NCI-H2196 treated with DMSO at 0.1 percent for 48 hours (cell line): Measurements from ENCODE around the gene HS6ST3.

Experiments
- DNase-seq: peaks from one replicate; lab custom pipeline; 2025; ENCODE audit not compliant: unreplicated experiment; lab: John Stamatoyannopoulos, UW

The HS6ST3 gene

GRCh38 chr13:96646515-96647211 is 556.8 kb downstream of the HS6ST3 start:
- no peak for DNase-seq

- no peak for DNase-seq
Observed at GRCh38 chr13:96650301-96650886, 560.5 kb downstream of the HS6ST3 start.

GRCh38 chr13:96651598-96651997 is 561.7 kb downstream of the HS6ST3 start:
- DNase-seq: no peak

GRCh38 chr13:96652506-96652905 is 562.6 kb downstream of the HS6ST3 start:
- no peak for DNase-seq

- DNase-seq: no peak
Observed at GRCh38 chr13:96661612-96662011, 571.7 kb downstream of the HS6ST3 start.

- no peak for DNase-seq
Observed at GRCh38 chr13:96662036-96662435, 572.1 kb downstream of the HS6ST3 start.

- DNase-seq: no peak
Observed at GRCh38 chr13:96667294-96668018, 577.5 kb downstream of the HS6ST3 start.

GRCh38 chr13:96671073-96671472 is 581.2 kb downstream of the HS6ST3 start:
- no peak for DNase-seq

- no peak for DNase-seq
Observed at GRCh38 chr13:96672016-96672415, 582.1 kb downstream of the HS6ST3 start.

GRCh38 chr13:96673825-96674224 is 583.9 kb downstream of the HS6ST3 start:
- DNase-seq: no peak

- DNase-seq: no peak
Observed at GRCh38 chr13:96677029-96677428, 587.1 kb downstream of the HS6ST3 start.

GRCh38 chr13:96678801-96679200 is 588.9 kb downstream of the HS6ST3 start:
- no peak for DNase-seq

- no peak for DNase-seq
Observed at GRCh38 chr13:96680898-96681297, 591.0 kb downstream of the HS6ST3 start.

- DNase-seq: no peak
Observed at GRCh38 chr13:96681766-96682165, 591.9 kb downstream of the HS6ST3 start.

- no peak for DNase-seq
Observed at GRCh38 chr13:96684469-96684868, 594.6 kb downstream of the HS6ST3 start.

- no peak for DNase-seq
Observed at GRCh38 chr13:96684907-96685306, 595.0 kb downstream of the HS6ST3 start.

GRCh38 chr13:96686286-96686685 is 596.4 kb downstream of the HS6ST3 start:
- DNase-seq: no peak

- no peak for DNase-seq
Observed at GRCh38 chr13:96687191-96687590, 597.3 kb downstream of the HS6ST3 start.

- no peak for DNase-seq
Observed at GRCh38 chr13:96690998-96691397, 601.1 kb downstream of the HS6ST3 start.

GRCh38 chr13:96696389-96696900 is 606.5 kb downstream of the HS6ST3 start:
- no peak for DNase-seq

GRCh38 chr13:96700657-96701056 is 610.8 kb downstream of the HS6ST3 start:
- no peak for DNase-seq

- DNase-seq: no peak
Observed at GRCh38 chr13:96707146-96707545, 617.2 kb downstream of the HS6ST3 start.
